Nephron progenitor cell (in vitro differentiated cells): ENCODE results near the gene USP20.

Source experiments
- DNase-seq: peaks from one replicate; pipeline ENCODE4 v3.0.0; 2021
- H3K27ac Mint-ChIP-seq: 2 replicates; pipeline ENCODE4 v1.8.0; 2021; ENCODE audit warnings: mild to moderate bottlenecking, moderate library complexity, mixed read lengths
- H3K27me3 Mint-ChIP-seq: 2 replicates; pipeline ENCODE4 v1.8.0; 2021; ENCODE audit warnings: mild to moderate bottlenecking, low read depth, mixed read lengths; ENCODE audit not compliant: poor library complexity
- H3K36me3 Mint-ChIP-seq: 2 replicates; pipeline ENCODE4 v1.8.0; 2021; ENCODE audit warnings: low read depth, mixed read lengths
- H3K4me1 Mint-ChIP-seq: 2 replicates; pipeline ENCODE4 v1.8.0; 2021; ENCODE audit warnings: mixed read lengths
- H3K4me3 Mint-ChIP-seq: 2 replicates; pipeline ENCODE4 v1.8.0; 2021; ENCODE audit warnings: mild to moderate bottlenecking, moderate library complexity, mixed read lengths
- H3K9me3 Mint-ChIP-seq: 2 replicates; pipeline ENCODE4 v1.8.0; 2021; ENCODE audit warnings: mild to moderate bottlenecking, moderate library complexity, mixed read lengths
- TF ChIP-seq, protein P1 (sequence below): fragments of 200-600 bp; sonication (generic); IDR thresholded peaks from 2 replicates; pipeline ENCODE4 v1.5.0; 2021; ENCODE audit warnings: antibody characterized with exemption

Gene USP20

DNA sequence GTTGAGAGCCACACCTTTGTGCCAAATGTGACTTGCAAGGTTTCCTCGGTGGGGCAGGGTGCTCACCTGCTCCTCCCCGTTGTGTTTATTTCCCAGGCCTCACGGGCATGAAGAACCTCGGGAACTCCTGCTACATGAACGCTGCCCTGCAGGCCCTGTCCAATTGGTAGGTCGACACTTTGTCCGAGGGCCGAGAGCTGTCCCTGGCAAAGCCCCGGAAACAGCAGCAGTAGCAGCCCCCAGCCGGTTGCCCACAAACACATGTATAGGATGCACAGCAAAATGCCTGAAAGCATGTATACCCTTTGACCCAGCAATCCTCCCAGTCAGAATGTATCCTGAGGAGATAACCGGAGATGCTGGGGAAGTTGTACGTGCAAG is 26.2 kb downstream of the USP20 start:
- no peak for DNase-seq
- TF ChIP-seq, protein P1, sequence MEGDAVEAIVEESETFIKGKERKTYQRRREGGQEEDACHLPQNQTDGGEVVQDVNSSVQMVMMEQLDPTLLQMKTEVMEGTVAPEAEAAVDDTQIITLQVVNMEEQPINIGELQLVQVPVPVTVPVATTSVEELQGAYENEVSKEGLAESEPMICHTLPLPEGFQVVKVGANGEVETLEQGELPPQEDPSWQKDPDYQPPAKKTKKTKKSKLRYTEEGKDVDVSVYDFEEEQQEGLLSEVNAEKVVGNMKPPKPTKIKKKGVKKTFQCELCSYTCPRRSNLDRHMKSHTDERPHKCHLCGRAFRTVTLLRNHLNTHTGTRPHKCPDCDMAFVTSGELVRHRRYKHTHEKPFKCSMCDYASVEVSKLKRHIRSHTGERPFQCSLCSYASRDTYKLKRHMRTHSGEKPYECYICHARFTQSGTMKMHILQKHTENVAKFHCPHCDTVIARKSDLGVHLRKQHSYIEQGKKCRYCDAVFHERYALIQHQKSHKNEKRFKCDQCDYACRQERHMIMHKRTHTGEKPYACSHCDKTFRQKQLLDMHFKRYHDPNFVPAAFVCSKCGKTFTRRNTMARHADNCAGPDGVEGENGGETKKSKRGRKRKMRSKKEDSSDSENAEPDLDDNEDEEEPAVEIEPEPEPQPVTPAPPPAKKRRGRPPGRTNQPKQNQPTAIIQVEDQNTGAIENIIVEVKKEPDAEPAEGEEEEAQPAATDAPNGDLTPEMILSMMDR: no peak
- H3K36me3 Mint-ChIP-seq: peaks cover 44% of the 10 kb centered on the region
- H3K27ac Mint-ChIP-seq: no peak overlapping the region
- H3K4me3 Mint-ChIP-seq: no peak overlapping the region
- no peaks in the 10 kb centered on the region for H3K9me3 Mint-ChIP-seq
- peaks cover 6% of the 10 kb centered on the region for H3K27me3 Mint-ChIP-seq
- H3K4me1 Mint-ChIP-seq: peaks cover 28% of the 10 kb centered on the region

DNA sequence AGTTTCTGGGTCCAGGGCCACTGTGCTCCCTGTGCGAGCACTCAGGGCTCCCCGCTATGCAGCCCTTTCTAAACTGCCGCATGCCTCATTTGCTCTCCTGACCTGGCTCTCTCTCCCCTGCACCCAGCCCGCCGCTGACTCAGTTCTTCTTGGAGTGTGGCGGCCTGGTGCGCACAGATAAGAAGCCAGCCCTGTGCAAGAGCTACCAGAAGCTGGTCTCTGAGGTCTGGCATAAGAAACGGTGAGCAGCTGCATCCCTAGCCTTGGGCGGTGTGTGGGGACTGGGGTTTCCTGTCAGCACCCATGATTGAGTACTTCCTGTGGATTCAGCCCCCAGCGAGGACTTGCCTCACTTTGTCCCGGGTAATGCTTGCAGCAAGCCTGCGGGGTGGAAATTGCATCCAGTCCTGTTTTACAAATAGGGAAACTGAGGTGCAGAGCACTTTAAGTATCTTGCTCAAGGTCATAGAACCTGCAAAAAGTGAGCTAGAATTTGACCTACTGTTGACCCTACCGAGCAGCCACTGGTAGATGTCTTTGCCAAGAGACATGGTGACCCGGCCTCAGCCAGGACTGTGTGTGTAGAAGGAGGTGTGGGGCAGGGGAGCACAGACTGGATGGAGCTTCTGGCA is 27.9 kb downstream of the USP20 start:
- H3K27ac Mint-ChIP-seq: peak overlapping the region; percentile 36
- H3K4me3 Mint-ChIP-seq: no peak overlapping the region
- H3K36me3 Mint-ChIP-seq: peaks cover 40% of the 10 kb centered on the region
- no peaks in the 10 kb centered on the region for H3K9me3 Mint-ChIP-seq
- H3K27me3 Mint-ChIP-seq: peaks cover 6% of the 10 kb centered on the region
- H3K4me1 Mint-ChIP-seq: peaks cover 38% of the 10 kb centered on the region
- DNase-seq: peak; percentile 41
- TF ChIP-seq, protein P1: no peak

DNA sequence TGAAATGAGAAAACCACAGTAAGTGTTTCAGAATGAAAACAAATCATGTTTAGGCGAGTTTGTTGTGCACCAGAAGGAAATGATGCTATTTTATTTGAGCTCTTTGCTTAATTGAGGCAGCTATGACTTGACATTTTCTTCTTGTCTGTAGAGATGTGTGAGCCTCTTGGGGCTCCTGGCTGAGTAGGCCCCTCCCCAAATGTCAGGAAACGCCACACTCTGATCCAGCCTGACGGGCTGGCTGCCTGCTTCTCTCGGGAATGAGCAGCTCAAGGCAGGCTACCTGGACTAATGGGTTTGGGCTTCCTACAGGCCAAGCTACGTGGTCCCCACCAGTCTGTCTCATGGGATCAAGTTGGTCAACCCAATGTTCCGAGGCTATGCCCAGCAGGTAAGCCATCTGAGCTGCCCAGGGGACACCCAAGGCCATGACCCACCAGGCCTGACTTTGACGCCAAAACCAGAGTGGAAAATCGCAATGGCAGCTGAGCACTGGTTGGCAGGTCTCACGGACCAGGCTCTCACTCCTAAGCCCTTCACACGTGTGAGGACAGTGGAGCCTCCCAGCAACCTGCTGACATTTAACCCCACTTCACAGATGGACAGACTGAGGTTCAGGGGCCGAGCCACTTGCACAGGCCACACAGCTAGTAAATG is 29.9 kb downstream of the USP20 start:
- peak overlapping the region; percentile 25 for H3K27ac Mint-ChIP-seq
- H3K36me3 Mint-ChIP-seq: peaks cover 35% of the 10 kb centered on the region
- H3K27me3 Mint-ChIP-seq: peaks cover 6% of the 10 kb centered on the region
- H3K9me3 Mint-ChIP-seq: no peaks in the 10 kb centered on the region
- DNase-seq: no peak
- TF ChIP-seq, protein P1: no peak
- no peak overlapping the region for H3K4me3 Mint-ChIP-seq
- peaks cover 43% of the 10 kb centered on the region for H3K4me1 Mint-ChIP-seq

DNA sequence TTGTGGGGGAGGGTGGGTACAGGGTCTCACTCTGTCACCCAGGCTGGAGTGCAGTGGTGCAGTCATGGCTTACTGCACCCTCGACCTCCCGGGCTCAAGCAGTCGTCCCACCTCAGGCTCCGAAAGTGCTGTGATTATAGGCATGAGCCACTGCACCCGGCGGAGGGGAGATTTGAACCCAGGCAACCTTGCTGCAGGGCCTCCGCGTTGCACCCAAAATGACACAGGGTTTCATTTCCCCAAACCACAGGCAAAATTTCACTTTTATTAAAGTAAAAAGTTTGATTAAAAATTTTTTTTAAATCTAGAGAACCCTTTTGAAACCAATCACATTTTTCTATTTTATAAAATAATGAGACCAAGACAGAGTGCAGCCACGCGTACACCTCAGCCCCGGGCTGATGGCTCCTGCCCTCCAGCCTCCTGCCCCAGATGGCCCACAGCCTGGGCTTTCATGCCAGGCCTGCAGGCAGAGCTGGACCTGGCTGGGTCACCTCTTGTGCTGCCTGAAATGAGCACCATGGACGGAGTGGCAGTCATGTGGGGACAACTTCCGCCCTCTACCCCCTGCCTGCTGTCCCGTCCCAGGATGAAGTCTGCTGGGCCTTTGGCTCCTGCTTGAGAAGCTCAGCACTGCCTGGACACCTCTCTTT is 30.5 kb downstream of the USP20 start:
- H3K27me3 Mint-ChIP-seq: peaks cover 6% of the 10 kb centered on the region
- no peak for DNase-seq
- H3K27ac Mint-ChIP-seq: no peak overlapping the region
- no peaks in the 10 kb centered on the region for H3K9me3 Mint-ChIP-seq
- H3K4me1 Mint-ChIP-seq: peaks cover 47% of the 10 kb centered on the region
- H3K4me3 Mint-ChIP-seq: no peak overlapping the region
- peaks cover 36% of the 10 kb centered on the region for H3K36me3 Mint-ChIP-seq
- TF ChIP-seq, protein P1: no peak

DNA sequence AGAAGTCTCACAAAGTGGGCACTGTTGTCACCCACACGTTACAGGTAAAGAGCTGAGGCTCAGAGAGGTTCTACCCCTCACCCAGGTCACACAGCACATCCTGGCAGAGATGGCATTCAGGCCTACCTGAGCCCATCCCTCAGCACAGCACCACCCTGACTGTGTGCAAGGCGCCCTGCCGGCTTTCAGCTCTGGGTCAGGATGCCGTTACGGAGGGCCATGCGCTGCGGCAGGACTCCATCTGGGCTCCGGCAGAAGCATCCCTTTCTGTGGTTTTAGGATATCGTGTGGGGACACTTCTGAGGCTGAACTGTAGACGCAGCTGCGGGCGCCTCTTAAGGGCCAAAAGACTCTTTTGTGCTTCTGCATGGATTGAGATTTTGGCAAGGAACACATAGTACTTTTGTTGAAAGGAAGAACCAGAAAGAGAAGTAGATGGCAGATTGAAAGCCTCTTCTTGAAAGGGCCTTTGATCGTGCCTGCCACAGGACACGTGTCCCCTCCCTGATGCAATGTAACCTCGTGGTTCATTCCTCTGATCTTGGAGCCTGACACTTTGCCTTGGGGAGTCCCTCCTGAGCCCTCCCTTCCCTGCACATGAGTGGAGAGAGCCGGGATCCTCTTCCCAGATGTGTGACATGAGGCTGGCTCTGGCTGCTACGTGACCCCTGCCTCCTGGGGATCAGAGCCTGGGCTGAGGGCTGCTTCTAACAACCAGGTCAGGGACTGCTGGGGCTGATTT is 31.3 kb downstream of the USP20 start:
- H3K9me3 Mint-ChIP-seq: no peaks in the 10 kb centered on the region
- H3K27me3 Mint-ChIP-seq: peaks cover 6% of the 10 kb centered on the region
- peaks cover 36% of the 10 kb centered on the region for H3K36me3 Mint-ChIP-seq
- no peak overlapping the region for H3K4me3 Mint-ChIP-seq
- H3K4me1 Mint-ChIP-seq: peaks cover 52% of the 10 kb centered on the region
- peak overlapping the region; percentile 58 for H3K27ac Mint-ChIP-seq
- no peak for DNase-seq
- TF ChIP-seq, protein P1: no peak
